ENCODE measurements around the gene SFXN4. TPM values are rescaled to one million over a fixed set of nuclear protein-coding genes. Genes with fewer than 3 reads are reported as not detected.

SFXN4 gene
- total and polyA plus RNA-seq, 4 donors, result 10.6 to 40.4 (median 22.0) TPM

DNA sequence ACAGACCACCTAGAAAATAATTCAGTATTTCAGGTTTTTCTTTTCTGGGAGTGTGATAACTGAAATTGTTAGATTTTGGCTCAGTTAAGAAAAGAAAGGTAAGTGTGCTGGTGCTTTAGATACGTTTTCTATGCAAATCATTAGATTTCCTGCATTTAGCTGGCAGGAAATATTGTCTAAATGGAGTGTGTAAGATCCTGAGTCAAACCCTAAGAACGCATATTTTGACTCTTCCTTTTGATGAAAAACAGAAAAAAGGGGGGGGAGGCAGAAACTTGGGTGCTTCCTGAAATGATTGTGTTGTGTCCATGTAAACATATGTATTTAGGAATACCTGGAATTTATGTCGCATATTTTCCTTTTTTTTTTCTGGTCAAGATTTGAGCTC is 43.0 kb upstream of the SFXN4 start:
- Histone ChIP-seq H3K27ac (ENCODE audit: low read depth in 1 of 2, low read length in 1 of 2) (peak overlapping the region in 1 of 2 donors; percentile 90), H3K4me3 (peak overlapping the region; percentile 95), H3K36me3 (ENCODE audit: control insufficient read depth in 4 of 4, insufficient read depth in 4 of 4, low read length in 4 of 4) (peaks cover 0 to 9% (median 3%) of the 10 kb centered on the region in 4 donors), H3K9ac (ENCODE audit: insufficient read depth in 1 of 2, low read length in 2 of 2) (peak overlapping the region in 1 of 2 donors; percentile 88), H3K4me1 (ENCODE audit: control insufficient read depth in 5 of 5, insufficient read depth in 5 of 5, low read length in 5 of 5) (peaks cover 0 to 54% (median 26%) of the 10 kb centered on the region in 5 donors), H3K27me3 (ENCODE audit: control insufficient read depth in 3 of 3, insufficient read depth in 3 of 3, low read length in 2 of 3) (no peaks in the 10 kb centered on the region), H3K9me3 (ENCODE audit: control insufficient read depth in 4 of 4, insufficient read depth in 3 of 4, low read length in 3 of 4) (no peaks in the 10 kb centered on the region)
- peak in 2 of 3 donors; percentile 34 to 39 for DNase-seq
- no peak for ATAC-seq (ENCODE audit: insufficient read depth, low FRiP score)
- TF ChIP-seq, protein P1, sequence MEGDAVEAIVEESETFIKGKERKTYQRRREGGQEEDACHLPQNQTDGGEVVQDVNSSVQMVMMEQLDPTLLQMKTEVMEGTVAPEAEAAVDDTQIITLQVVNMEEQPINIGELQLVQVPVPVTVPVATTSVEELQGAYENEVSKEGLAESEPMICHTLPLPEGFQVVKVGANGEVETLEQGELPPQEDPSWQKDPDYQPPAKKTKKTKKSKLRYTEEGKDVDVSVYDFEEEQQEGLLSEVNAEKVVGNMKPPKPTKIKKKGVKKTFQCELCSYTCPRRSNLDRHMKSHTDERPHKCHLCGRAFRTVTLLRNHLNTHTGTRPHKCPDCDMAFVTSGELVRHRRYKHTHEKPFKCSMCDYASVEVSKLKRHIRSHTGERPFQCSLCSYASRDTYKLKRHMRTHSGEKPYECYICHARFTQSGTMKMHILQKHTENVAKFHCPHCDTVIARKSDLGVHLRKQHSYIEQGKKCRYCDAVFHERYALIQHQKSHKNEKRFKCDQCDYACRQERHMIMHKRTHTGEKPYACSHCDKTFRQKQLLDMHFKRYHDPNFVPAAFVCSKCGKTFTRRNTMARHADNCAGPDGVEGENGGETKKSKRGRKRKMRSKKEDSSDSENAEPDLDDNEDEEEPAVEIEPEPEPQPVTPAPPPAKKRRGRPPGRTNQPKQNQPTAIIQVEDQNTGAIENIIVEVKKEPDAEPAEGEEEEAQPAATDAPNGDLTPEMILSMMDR (IDR thresholded peaks at IDR 0.05; ENCODE audit: control extremely low read depth, extremely low read depth), result no peak
- 3 to 4% methylated on average over 3 of the region's 3 CpGs for WGBS, 2 donors

DNA sequence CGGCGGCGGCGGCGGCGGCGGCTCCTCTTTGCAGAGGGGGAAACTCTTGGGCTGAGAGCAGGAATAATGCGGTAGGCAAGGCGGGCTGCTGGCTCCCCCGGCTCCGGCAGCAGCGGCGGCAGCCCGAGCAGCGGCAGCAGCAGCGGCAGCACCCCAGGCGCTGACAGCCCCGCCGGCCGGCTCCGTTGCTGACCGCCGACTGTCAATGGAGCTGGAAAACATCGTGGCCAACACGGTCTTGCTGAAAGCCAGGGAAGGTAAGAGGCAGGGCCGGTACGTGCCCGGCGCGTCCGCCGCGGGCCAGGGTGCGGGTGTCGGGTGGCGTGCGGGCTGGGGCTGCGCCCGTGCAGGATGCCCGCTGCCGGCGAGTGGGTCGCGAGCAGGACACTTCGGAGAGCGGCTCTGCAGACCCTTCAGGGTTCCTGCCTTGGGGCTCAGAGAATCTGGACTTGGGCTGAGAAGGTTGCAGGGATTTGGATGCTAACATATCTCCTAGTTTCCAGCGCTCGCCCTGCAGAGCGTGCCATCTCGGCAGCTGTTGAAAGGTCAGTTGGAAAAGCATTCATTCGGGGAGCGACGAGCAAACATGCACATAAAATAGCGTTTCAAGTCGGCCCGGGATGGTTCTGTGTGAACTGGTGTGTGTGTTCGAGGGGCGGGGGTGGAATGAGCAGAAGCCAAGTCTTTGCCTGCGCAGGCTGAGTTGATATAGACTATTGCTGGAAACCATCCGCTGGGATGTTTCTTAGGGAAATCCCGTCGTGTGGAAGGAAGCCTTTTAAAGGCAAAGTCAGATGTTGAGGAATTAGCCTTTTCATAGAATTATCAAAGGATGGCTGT is 42.4 kb upstream of the SFXN4 start:
- DNase-seq (peak; percentile 66 to 83 (median 81)), ATAC-seq (ENCODE audit: insufficient read depth, low FRiP score) (peak; percentile 1)
- Histone ChIP-seq H3K4me1 (ENCODE audit: control insufficient read depth in 5 of 5, insufficient read depth in 5 of 5, low read length in 5 of 5) (peaks cover 0 to 50% (median 32%) of the 10 kb centered on the region in 5 donors), H3K36me3 (ENCODE audit: control insufficient read depth in 4 of 4, insufficient read depth in 4 of 4, low read length in 4 of 4) (peaks cover 0 to 9% (median 2%) of the 10 kb centered on the region in 4 donors), H3K4me3 (peak overlapping the region; percentile 95), H3K27me3 (ENCODE audit: control insufficient read depth in 3 of 3, insufficient read depth in 3 of 3, low read length in 2 of 3) (no peaks in the 10 kb centered on the region), H3K9me3 (ENCODE audit: control insufficient read depth in 4 of 4, insufficient read depth in 3 of 4, low read length in 3 of 4) (no peaks in the 10 kb centered on the region), H3K9ac (ENCODE audit: insufficient read depth in 1 of 2, low read length in 2 of 2) (peak overlapping the region in 1 of 2 donors; percentile 88), H3K27ac (ENCODE audit: low read depth in 1 of 2, low read length in 1 of 2) (peak overlapping the region; percentile 90 to 94)
- WGBS, 2 donors, result 0% methylated on average over 54 to 62 of the region's 62 CpGs
- TF ChIP-seq, protein P1 (IDR thresholded peaks at IDR 0.05; ENCODE audit: control extremely low read depth, extremely low read depth), result no peak

DNA sequence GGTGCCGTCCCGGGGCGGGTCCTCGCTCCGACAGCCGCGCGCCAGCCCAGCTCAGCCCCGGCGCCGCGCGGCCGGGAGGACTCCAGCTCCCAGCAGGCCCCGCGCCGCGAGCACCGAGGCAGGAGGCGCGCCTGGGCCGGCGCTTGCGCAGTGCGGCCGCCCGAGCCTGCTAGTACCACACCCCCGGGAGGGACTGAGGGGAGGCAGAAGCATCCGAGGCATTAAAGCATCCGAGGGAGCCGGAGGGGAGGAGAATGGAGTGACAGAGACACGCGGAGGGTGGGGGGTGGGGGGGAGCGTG is 41.8 kb upstream of the SFXN4 start, which contains the start of gene GRK5:
GRK5 (plus strand) TSS at position 206 of the 301 bp plus-strand sequence. CDS start 347 bp downstream, outside the sequence.
- H3K27me3 ChIP-seq (ENCODE audit: control insufficient read depth in 3 of 3, insufficient read depth in 3 of 3, low read length in 2 of 3), result no peaks in the 10 kb centered on the region

More for the DNA sequence above, 41.8 kb upstream of the SFXN4 start, which contains the start of gene GRK5:
- peak within 1 kb of the TSS in 1 of 2 donors; percentile 88 for H3K9ac ChIP-seq (ENCODE audit: insufficient read depth in 1 of 2, low read length in 2 of 2)
- H3K27ac ChIP-seq (ENCODE audit: low read depth in 1 of 2, low read length in 1 of 2), result peak within 1 kb of the TSS; percentile 95 to 97
- H3K9me3 ChIP-seq (ENCODE audit: control insufficient read depth in 4 of 4, insufficient read depth in 3 of 4, low read length in 3 of 4), result no peaks in the 10 kb centered on the region
- H3K4me3 ChIP-seq, result peak within 1 kb of the TSS; percentile 95
- ATAC-seq (ENCODE audit: insufficient read depth, low FRiP score) (peak; percentile 91), DNase-seq (peak; percentile 98 to 100 (median 98))
- peaks cover 0 to 4% (median under 1%) of the 10 kb centered on the region in 4 donors for H3K36me3 ChIP-seq (ENCODE audit: control insufficient read depth in 4 of 4, insufficient read depth in 4 of 4, low read length in 4 of 4)
- TF ChIP-seq, protein P1 (IDR thresholded peaks at IDR 0.05; ENCODE audit: control extremely low read depth, extremely low read depth), result no peak
- peaks cover 0 to 44% (median 26%) of the 10 kb centered on the region in 5 donors for H3K4me1 ChIP-seq (ENCODE audit: control insufficient read depth in 5 of 5, insufficient read depth in 5 of 5, low read length in 5 of 5)
- WGBS, 2 donors, result 1% methylated on average over 21 to 34 of the region's 34 CpGs

Measured in lung (tissue), 12 donors.